A673 (cell line): ENCODE results near the gene ANKS1B.

ENCODE experiments used
- EZH2 ChIP-seq: fragments of 200-600 bp; sonication (generic); IDR thresholded peaks from 2 replicates; pipeline ENCODE4 v1.6.1; 2017; ENCODE audit warnings: borderline replicate concordance, low read depth, mild to moderate bottlenecking, mixed read lengths, antibody characterized with exemption, low read length; ENCODE audit not compliant: poor library complexity, severe bottlenecking
- TF ChIP-seq, protein P1 (sequence below): fragments of 300-800, 200-600 bp; sonication (generic); conservative IDR thresholded peaks from 2 replicates; pipeline ENCODE4 v1.5.1; 2017; ENCODE audit warnings: low read depth, mild to moderate bottlenecking, antibody characterized with exemption, low read length, moderate library complexity, mixed read lengths

DNA sequence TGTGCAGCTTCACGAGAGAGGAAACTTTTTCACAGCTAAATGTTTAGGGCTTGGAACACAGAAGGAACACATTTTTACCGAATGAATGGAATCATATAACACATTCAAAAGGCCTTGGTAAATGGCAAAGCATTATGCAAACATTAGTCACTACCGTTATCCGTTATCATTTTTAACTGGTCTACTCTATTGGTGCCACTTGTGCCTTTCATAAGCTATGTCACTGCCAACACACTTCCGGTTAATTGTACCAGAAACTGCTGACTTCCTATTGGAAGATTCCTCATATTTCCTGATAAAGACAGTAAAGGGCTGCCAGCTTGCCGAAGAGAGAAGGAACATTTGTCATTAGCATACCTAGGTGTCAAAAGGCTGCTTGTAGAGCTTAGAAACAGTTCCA, 1170.5 kb downstream of the ANKS1B start:
- TF ChIP-seq, protein P1, sequence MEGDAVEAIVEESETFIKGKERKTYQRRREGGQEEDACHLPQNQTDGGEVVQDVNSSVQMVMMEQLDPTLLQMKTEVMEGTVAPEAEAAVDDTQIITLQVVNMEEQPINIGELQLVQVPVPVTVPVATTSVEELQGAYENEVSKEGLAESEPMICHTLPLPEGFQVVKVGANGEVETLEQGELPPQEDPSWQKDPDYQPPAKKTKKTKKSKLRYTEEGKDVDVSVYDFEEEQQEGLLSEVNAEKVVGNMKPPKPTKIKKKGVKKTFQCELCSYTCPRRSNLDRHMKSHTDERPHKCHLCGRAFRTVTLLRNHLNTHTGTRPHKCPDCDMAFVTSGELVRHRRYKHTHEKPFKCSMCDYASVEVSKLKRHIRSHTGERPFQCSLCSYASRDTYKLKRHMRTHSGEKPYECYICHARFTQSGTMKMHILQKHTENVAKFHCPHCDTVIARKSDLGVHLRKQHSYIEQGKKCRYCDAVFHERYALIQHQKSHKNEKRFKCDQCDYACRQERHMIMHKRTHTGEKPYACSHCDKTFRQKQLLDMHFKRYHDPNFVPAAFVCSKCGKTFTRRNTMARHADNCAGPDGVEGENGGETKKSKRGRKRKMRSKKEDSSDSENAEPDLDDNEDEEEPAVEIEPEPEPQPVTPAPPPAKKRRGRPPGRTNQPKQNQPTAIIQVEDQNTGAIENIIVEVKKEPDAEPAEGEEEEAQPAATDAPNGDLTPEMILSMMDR: no peak
- no peak for TF ChIP-seq EZH2
